ENCODE results near the gene UBE2D2.

- TF ChIP-seq CTCF (IDR thresholded peaks at IDR 0.05), result no peak
- no peak for TF ChIP-seq POLR2A (IDR thresholded peaks at IDR 0.05)
Measured at GRCh38 chr5:139666551-139666950, 105.4 kb downstream of the UBE2D2 start.

All from testis (tissue), 2 donors.